CD14-positive monocyte (primary cell): Measurements from ENCODE around the gene PRKN. TPM values are rescaled to one million over a fixed set of nuclear protein-coding genes. Genes with fewer than 3 reads are reported as not detected.

Experiments used
- DNase-seq, 3 donors: peaks; one replicate each; pipeline ENCODE4 v3.0.0-alpha.2; 2011 to 2022
- H2AFZ ChIP-seq: 2 replicates; pipeline ENCODE4 v1.6.0; 2012; ENCODE audit warnings: mild to moderate bottlenecking, low read depth, low read length, inconsistent platforms; ENCODE audit not compliant: insufficient read depth, poor library complexity, severe bottlenecking
- H3K27ac ChIP-seq, 2 donors: 1 replicate in 1 of 2; 2 replicates in 1 of 2; pipeline ENCODE4 v1.5.1; 2012 to 2013; ENCODE audit warnings: low read length in 2 of 2, control low read depth in 1 of 2, inconsistent platforms in 1 of 2, low read depth in 1 of 2, mild to moderate bottlenecking in 1 of 2
- H3K27me3 ChIP-seq, 2 donors: one replicate each; pipeline versions ENCODE4 v1.6.0 to v1.6.1; 2011 to 2013; ENCODE audit warnings: low read length in 2 of 2; ENCODE audit not compliant: control insufficient read depth in 2 of 2, insufficient read depth in 2 of 2
- H3K36me3 ChIP-seq, 2 donors: replicated peaks in 1 of 2; 1 replicate in 1 of 2; 2 replicates in 1 of 2; pipeline versions ENCODE4 v1.5.1 to v1.6.1; 2012 to 2013; ENCODE audit warnings: low read length in 2 of 2, control low read depth in 1 of 2, inconsistent platforms in 1 of 2, mild to moderate bottlenecking in 1 of 2; ENCODE audit not compliant: insufficient read depth in 2 of 2, control insufficient read depth in 1 of 2
- H3K4me1 ChIP-seq, 2 donors: 1 replicate in 1 of 2; 2 replicates in 1 of 2; pipeline versions ENCODE4 v1.5.1 to v1.6.1; 2012 to 2013; ENCODE audit warnings: low read length in 2 of 2, control low read depth in 1 of 2, inconsistent platforms in 1 of 2, mild to moderate bottlenecking in 1 of 2, moderate library complexity in 1 of 2; ENCODE audit not compliant: insufficient read depth in 2 of 2, control insufficient read depth in 1 of 2
- H3K4me2 ChIP-seq: replicated peaks from 2 replicates; pipeline ENCODE3; 2012; ENCODE audit warnings: low read length, moderate library complexity, mild to moderate bottlenecking; ENCODE audit not compliant: poor library complexity, severe bottlenecking; ENCODE audit errors: extremely low read depth
- H3K4me3 ChIP-seq, 3 experiments: fragments of 200-600 bp in 1 of 3; sonication (generic) in 1 of 3; replicated peaks in 1 of 3; 1 replicate in 2 of 3; 2 replicates in 1 of 3; pipeline ENCODE4 v1.5.1; 2011 to 2013; ENCODE audit warnings: low read length in 3 of 3, mild to moderate bottlenecking in 3 of 3, control low read depth in 2 of 3, low read depth in 2 of 3, inconsistent platforms in 1 of 3, moderate library complexity in 1 of 3
- H3K79me2 ChIP-seq: 2 replicates; pipeline ENCODE4 v1.6.0; 2012; ENCODE audit warnings: mild to moderate bottlenecking, control low read depth, inconsistent platforms, low read length, moderate library complexity; ENCODE audit not compliant: insufficient read depth
- H3K9ac ChIP-seq: 2 replicates; pipeline ENCODE4 v1.6.0; 2017; ENCODE audit warnings: low read length, mild to moderate bottlenecking; ENCODE audit not compliant: insufficient read depth, poor library complexity, severe bottlenecking
- H3K9me3 ChIP-seq, 2 donors: replicated peaks in 1 of 2; 1 replicate in 1 of 2; 2 replicates in 1 of 2; pipeline versions ENCODE4 v1.5.1 to v1.6.1; 2012 to 2013; ENCODE audit warnings: low read length in 2 of 2, control low read depth in 1 of 2; ENCODE audit not compliant: control insufficient read depth in 1 of 2, insufficient read depth in 1 of 2
- H4K20me1 ChIP-seq: 2 replicates; pipeline ENCODE4 v1.6.0; 2012; ENCODE audit warnings: mild to moderate bottlenecking, low read length, control low read depth, moderate library complexity; ENCODE audit not compliant: insufficient read depth
- H3K27ac Mint-ChIP-seq, 7 donors: one replicate each; pipeline ENCODE4 v1.8.0; 2020; ENCODE audit warnings: mild to moderate bottlenecking in 7 of 7, mixed read lengths in 7 of 7, moderate library complexity in 6 of 7, inconsistent platforms in 2 of 7
- H3K27me3 Mint-ChIP-seq, 3 donors: one replicate each; pipeline ENCODE4 v1.8.0; 2021 to 2022; ENCODE audit warnings: low read depth in 3 of 3, mild to moderate bottlenecking in 3 of 3, mixed read lengths in 3 of 3, moderate library complexity in 3 of 3, inconsistent platforms in 1 of 3
- H3K36me3 Mint-ChIP-seq, 2 donors: one replicate each; pipeline ENCODE4 v1.8.0; 2020; ENCODE audit warnings: mixed read lengths in 2 of 2, inconsistent platforms in 1 of 2, mild to moderate bottlenecking in 1 of 2
- H3K4me1 Mint-ChIP-seq: one replicate; pipeline ENCODE4 v1.8.0; 2020; ENCODE audit warnings: mild to moderate bottlenecking, mixed read lengths
- H3K4me3 Mint-ChIP-seq, 2 donors: one replicate each; pipeline ENCODE4 v1.8.0; 2020; ENCODE audit warnings: mild to moderate bottlenecking in 2 of 2, mixed read lengths in 2 of 2, moderate library complexity in 1 of 2
- H3K9me3 Mint-ChIP-seq, 7 donors: one replicate each; pipeline ENCODE4 v1.8.0; 2020 to 2022; ENCODE audit warnings: mixed read lengths in 7 of 7, mild to moderate bottlenecking in 6 of 7, moderate library complexity in 6 of 7, inconsistent platforms in 2 of 7
- CTCF ChIP-seq: fragments of 200-600 bp; IDR thresholded peaks from one replicate; pipeline ENCODE4 v1.8.0; 2022; ENCODE audit warnings: antibody characterized with exemption, mild to moderate bottlenecking
- WGBS: methylation state at CpG from one replicate; pipeline ENCODE4 v1.1.5; 2013; ENCODE audit warnings: missing lambda C conversion rate; ENCODE audit not compliant: insufficient coverage; 5-methylcytosine and 5-hydroxymethylcytosine counted together
- intact Hi-C, 2 donors: fragments of 100-400 bp; cut with micrococcal nuclease; formaldehyde crosslinking; loops; one replicate each; pipeline versions ENCODE4 v1.15.0 to v1.15.1; 2023
- polyA plus RNA-seq, 3 donors: library from polyadenylated mRNA; depleted of rRNA in 1 of 3; unstranded in 2 of 3; stranded (reverse) in 1 of 3; fragments of 300-500 nt in 2 of 3; fragments of >200 nt in 1 of 3; fragmentation: Illumina TruSeq in 2 of 3; gene quantifications; 1 replicate in 2 of 3; 2 replicates in 1 of 3; pipeline ENCODE4 v1.2.3, GENCODE V29; 2012 to 2021

The PRKN gene
- polyA plus RNA-seq, 3 donors: 0.19 to 0.21 TPM; not detected in 1

GRCh38 chr6:162331911-162332310 lies 395.7 kb downstream of the PRKN start:
- Histone ChIP-seq H2AFZ (no peak overlapping the region), H3K9ac (no peak overlapping the region), H3K79me2 (no peaks in the 10 kb centered on the region), H3K4me2 (no peak overlapping the region), H3K27ac (no peak overlapping the region), H4K20me1 (no peaks in the 10 kb centered on the region), H3K4me3 (no peak overlapping the region), H3K27me3 (no peaks in the 10 kb centered on the region), H3K36me3 (no peaks in the 10 kb centered on the region), H3K4me1 (no peaks in the 10 kb centered on the region), H3K9me3 (peaks cover 17 to 30% of the 10 kb centered on the region in 2 donors)
- intact Hi-C loops: no loop called here
- H3K36me3 Mint-ChIP-seq: no peaks in the 10 kb centered on the region
- peaks cover 0 to 2% (median 0%) of the 10 kb centered on the region in 3 donors for H3K27me3 Mint-ChIP-seq
- no peak for TF ChIP-seq CTCF
- H3K4me1 Mint-ChIP-seq: no peaks in the 10 kb centered on the region
- H3K9me3 Mint-ChIP-seq: peaks cover 5 to 18% (median 13%) of the 10 kb centered on the region in 7 donors
- DNase-seq: no peak
- 88% methylated on average over 1 of the region's 1 CpG for WGBS
- H3K4me3 Mint-ChIP-seq: no peak overlapping the region
- no peak overlapping the region for H3K27ac Mint-ChIP-seq

- H3K9me3 ChIP-seq: peaks cover 5 to 16% of the 10 kb centered on the region in 2 donors
- no peaks in the 10 kb centered on the region for H3K79me2 ChIP-seq
- no peaks in the 10 kb centered on the region for H3K36me3 ChIP-seq
- Mint-ChIP-seq H3K27ac (no peak overlapping the region), H3K9me3 (peaks cover 2 to 9% (median 6%) of the 10 kb centered on the region in 7 donors), H3K36me3 (no peaks in the 10 kb centered on the region), H3K4me3 (no peak overlapping the region), H3K27me3 (peaks cover 0 to 2% (median 0%) of the 10 kb centered on the region in 3 donors), H3K4me1 (no peaks in the 10 kb centered on the region)
- H3K9ac ChIP-seq: no peak overlapping the region
- H3K4me1 ChIP-seq: no peaks in the 10 kb centered on the region
- no peak for DNase-seq
- H2AFZ ChIP-seq: no peak overlapping the region
- no peak overlapping the region for H3K4me3 ChIP-seq
- no peaks in the 10 kb centered on the region for H3K27me3 ChIP-seq
- no peak overlapping the region for H3K27ac ChIP-seq
- TF ChIP-seq CTCF: no peak
- no CpG with 5 or more reads among the region's 4 CpGs for WGBS
- H3K4me2 ChIP-seq: no peak overlapping the region
- intact Hi-C loops: no loop called here
- H4K20me1 ChIP-seq: no peaks in the 10 kb centered on the region
Observed at GRCh38 chr6:162325826-162326225, 401.7 kb downstream of the PRKN start.
